ENCODE results near the gene GAN.
"Not testable (repeated sequence)": the region's sequence is repeated elsewhere in the genome, so short reads cannot be mapped to it uniquely, and the experiment has no call there.

GAN gene

GRCh38 chr16:81310045-81310644, 4.6 kb upstream of the GAN start:
- DNase-seq (ENCODE audit: low spot score), result no peak

GRCh38 chr16:81311762-81312161, 3.0 kb upstream of the GAN start:
- DNase-seq (ENCODE audit: low spot score), result no peak

- DNase-seq (ENCODE audit: low spot score), result no peak
Measured at GRCh38 chr16:81313701-81314602, 810 bp upstream of the GAN start.

GRCh38 chr16:81315271-81316175, 761 bp downstream of the GAN start:
- peak; percentile 42 for DNase-seq (ENCODE audit: low spot score)

GRCh38 chr16:81316176-81316496, 1.4 kb downstream of the GAN start:
- DNase-seq (ENCODE audit: low spot score), result no peak

- no peak for DNase-seq (ENCODE audit: low spot score)
Measured at GRCh38 chr16:81318711-81319110, 3.9 kb downstream of the GAN start.

GRCh38 chr16:81319221-81319912, 4.6 kb downstream of the GAN start:
- DNase-seq (ENCODE audit: low spot score), result no peak

GRCh38 chr16:81321039-81321438, 6.3 kb downstream of the GAN start:
- DNase-seq (ENCODE audit: low spot score), result no peak

- no peak for DNase-seq (ENCODE audit: low spot score)
Measured at GRCh38 chr16:81321536-81321935, 6.8 kb downstream of the GAN start.

GRCh38 chr16:81324808-81325207, 10.0 kb downstream of the GAN start:
- no peak for DNase-seq (ENCODE audit: low spot score)

- DNase-seq (ENCODE audit: low spot score), result no peak
Measured at GRCh38 chr16:81327011-81327410, 12.2 kb downstream of the GAN start.

GRCh38 chr16:81327447-81328196, 12.9 kb downstream of the GAN start:
- DNase-seq (ENCODE audit: low spot score), result no peak

- DNase-seq (ENCODE audit: low spot score), result no peak
Measured at GRCh38 chr16:81329947-81330346, 15.2 kb downstream of the GAN start.

GRCh38 chr16:81333356-81333755, 18.6 kb downstream of the GAN start:
- no peak for DNase-seq (ENCODE audit: low spot score)

GRCh38 chr16:81335669-81336068, 20.9 kb downstream of the GAN start:
- DNase-seq (ENCODE audit: low spot score), result no peak

- no peak for DNase-seq (ENCODE audit: low spot score)
Measured at GRCh38 chr16:81337097-81337496, 22.3 kb downstream of the GAN start.

- not testable (repeated sequence) for DNase-seq (ENCODE audit: low spot score)
Measured at GRCh38 chr16:81345172-81345571, 30.4 kb downstream of the GAN start.

- DNase-seq (ENCODE audit: low spot score), result no peak
Measured at GRCh38 chr16:81347425-81347824, 32.7 kb downstream of the GAN start.

- no peak for DNase-seq (ENCODE audit: low spot score)
Measured at GRCh38 chr16:81349608-81350305, 35.0 kb downstream of the GAN start.

- no peak for DNase-seq (ENCODE audit: low spot score)
Measured at GRCh38 chr16:81350306-81350615, 35.5 kb downstream of the GAN start.

GRCh38 chr16:81353895-81354294, 39.1 kb downstream of the GAN start:
- no peak for DNase-seq (ENCODE audit: low spot score)
